Loucy (cell line): ENCODE measurements around the gene TMEM38B.

Experiments used
- EZH2phosphoT487 ChIP-seq: fragments of 200-600 bp; IDR thresholded peaks from 2 replicates; pipeline ENCODE4 v1.6.1; 2018; ENCODE audit warnings: antibody characterized with exemption, mild to moderate bottlenecking, moderate library complexity, borderline replicate concordance
- TF ChIP-seq, protein P1 (sequence below): fragments of 200-600 bp; sonication (generic); conservative IDR thresholded peaks from 2 replicates; pipeline ENCODE4 v1.5.1; 2014; ENCODE audit warnings: mild to moderate bottlenecking, antibody characterized with exemption, low read length

DNA sequence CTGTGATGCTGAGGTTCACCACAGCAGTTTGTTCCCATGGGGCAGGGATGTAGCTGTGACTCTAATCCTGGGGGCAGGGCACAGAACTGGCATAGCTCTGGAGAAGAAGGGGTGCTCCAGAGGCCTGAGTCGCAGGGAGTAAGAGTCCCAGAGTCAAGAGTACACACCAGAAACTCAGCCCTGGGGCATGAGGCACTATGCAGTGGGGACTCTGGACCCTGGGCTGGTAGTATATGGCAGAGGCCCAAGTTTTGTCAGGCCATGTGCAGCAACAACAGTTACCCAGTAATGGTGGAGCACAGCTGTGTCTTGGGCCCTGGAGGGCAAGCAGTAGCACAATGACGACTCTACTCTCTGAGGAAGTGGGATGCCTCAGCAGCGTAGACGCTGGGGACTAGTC is 42.9 kb downstream of the TMEM38B start:
- TF ChIP-seq EZH2phosphoT487 = no peak
- TF ChIP-seq, protein P1, sequence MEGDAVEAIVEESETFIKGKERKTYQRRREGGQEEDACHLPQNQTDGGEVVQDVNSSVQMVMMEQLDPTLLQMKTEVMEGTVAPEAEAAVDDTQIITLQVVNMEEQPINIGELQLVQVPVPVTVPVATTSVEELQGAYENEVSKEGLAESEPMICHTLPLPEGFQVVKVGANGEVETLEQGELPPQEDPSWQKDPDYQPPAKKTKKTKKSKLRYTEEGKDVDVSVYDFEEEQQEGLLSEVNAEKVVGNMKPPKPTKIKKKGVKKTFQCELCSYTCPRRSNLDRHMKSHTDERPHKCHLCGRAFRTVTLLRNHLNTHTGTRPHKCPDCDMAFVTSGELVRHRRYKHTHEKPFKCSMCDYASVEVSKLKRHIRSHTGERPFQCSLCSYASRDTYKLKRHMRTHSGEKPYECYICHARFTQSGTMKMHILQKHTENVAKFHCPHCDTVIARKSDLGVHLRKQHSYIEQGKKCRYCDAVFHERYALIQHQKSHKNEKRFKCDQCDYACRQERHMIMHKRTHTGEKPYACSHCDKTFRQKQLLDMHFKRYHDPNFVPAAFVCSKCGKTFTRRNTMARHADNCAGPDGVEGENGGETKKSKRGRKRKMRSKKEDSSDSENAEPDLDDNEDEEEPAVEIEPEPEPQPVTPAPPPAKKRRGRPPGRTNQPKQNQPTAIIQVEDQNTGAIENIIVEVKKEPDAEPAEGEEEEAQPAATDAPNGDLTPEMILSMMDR = no peak
